CD4-positive, alpha-beta T cell treated with Interleukin-4 for 1 hour (primary cell): ENCODE results near the gene NDUFB2.
"Not testable (repeated sequence)": the region's sequence is repeated elsewhere in the genome, so short reads cannot be mapped to it uniquely, and the experiment has no call there.

Source experiments
- DNase-seq, 2 donors: peaks; one replicate each; pipeline ENCODE4 v3.0.0-alpha.2; 2020 to 2022

NDUFB2 gene

DNA sequence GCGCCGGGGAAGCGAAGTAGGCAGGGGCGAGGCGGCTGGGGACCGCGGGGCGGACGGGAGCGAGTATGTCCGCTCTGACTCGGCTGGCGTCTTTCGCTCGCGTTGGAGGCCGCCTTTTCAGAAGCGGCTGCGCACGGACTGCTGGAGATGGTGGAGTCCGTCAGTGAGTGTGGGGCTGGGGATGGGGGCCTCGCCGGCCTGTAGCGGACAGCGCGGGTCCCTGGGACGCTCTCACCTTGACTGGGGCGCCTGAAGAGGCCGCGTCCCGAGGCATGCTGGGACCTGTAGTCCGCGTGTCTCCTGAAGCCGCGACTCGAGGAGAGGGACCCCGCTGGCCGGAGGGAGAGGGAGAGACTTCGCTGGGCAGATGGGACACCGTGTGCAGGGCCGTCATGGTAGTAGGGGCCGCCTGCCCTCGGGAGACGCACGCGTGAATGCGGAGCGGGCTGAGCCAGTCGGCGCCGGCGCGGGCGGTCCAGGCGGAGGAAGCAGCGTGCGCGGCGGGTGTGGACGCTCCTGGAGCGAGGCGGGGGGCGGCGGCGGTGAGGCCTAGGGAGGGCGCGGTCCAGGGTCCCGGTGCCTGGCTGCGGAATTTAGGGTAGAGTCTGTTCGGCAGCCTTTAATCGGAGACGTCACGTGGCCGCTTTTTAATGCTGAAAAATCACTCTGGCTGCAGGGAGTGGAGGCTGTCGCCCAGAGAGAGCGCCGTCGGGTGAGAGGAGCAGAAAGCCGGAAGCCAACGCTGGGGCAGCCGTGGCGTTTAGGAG is at the start of gene NDUFB2:
TSS of gene NDUFB2 (plus strand) at position 29 of the 767 bp plus-strand sequence. CDS start at position 66, 37 bp downstream.
- DNase-seq: peak; percentile 67 to 71

DNA sequence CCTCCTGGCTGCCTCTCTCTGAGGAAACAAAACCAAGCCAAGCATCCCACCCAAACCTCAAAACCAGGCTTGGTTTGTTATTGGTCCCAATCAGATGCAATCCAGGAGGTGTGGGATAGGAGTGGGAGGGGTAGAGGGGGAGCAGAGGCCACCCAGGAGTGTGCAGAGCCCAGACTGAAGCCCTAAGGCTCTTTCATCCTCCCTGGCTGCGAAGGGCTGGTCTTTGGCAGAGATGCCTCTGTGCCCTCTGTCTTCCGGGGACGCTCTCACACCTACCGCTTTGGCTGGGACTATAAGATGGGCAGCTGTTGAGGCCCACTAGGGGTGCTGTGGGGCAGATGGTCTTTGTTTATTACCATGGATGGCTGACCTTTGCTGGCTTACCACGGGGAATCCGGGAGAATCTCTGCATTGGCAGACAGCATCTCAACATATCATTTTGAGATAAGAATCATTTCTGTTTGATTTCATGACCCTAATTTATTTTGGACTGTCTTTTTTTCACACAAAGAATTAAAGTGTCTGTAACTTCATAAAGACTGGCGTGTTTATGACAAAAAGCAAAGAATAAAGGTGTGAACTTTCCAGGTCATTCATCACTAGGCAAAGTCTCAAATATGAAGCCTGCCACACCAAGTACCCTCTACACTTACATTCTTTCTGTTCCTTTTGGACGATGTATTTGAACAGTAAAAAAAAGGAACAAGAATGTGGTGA is 49.4 kb upstream of the NDUFB2 start:
- DNase-seq: peak; percentile 40 to 56

DNA sequence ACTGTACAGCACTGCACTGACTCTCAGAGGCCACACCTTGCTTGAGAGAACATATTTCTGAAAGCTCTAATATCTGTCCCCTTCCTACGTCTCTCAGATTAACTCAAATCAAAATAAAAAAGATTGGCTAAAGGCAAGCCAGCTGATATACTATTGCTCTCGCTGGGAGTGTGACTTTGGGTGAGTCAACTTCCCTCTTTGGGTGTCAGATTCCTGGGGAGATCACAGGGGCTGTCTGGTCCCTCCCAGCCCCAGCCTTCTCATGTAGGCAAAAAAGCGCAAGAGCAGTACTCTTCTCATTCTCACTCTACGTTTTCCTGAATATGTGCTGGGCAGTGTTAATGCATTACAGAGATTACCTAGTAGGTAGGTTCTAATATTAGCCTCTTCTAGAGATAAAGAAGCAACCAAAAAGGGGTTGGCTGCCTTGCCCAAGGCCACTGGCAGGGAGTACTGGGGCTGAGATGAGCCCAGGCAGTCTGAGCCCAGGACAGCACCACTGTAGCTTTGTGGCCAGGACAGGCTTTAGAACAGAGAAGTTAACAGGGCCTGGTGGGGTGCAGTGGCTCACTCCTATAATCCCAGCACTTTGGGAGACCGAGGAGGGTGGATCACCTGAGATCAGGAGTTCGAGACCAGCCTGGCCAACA is 46.8 kb upstream of the NDUFB2 start:
- DNase-seq: no peak

DNA sequence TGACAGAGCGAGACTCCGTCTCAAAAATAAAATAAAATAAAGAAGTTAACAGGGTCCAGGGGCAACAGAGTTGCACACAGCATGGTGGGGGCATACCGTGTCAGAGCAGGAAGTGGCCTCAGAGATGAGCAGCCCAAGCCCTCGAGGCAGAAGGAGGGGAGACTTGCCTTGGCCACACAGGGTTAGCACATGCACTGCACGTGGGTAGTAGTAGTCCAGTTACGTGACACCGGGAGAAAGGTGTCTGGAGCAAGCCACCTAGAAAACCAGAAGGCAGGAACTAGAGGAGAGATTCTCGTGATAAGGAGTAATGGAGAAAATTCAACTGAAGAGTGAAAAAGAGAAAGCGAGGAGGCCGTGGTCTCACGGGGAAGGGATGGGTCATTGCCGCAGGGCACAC is 46.1 kb upstream of the NDUFB2 start:
- DNase-seq: no peak

DNA sequence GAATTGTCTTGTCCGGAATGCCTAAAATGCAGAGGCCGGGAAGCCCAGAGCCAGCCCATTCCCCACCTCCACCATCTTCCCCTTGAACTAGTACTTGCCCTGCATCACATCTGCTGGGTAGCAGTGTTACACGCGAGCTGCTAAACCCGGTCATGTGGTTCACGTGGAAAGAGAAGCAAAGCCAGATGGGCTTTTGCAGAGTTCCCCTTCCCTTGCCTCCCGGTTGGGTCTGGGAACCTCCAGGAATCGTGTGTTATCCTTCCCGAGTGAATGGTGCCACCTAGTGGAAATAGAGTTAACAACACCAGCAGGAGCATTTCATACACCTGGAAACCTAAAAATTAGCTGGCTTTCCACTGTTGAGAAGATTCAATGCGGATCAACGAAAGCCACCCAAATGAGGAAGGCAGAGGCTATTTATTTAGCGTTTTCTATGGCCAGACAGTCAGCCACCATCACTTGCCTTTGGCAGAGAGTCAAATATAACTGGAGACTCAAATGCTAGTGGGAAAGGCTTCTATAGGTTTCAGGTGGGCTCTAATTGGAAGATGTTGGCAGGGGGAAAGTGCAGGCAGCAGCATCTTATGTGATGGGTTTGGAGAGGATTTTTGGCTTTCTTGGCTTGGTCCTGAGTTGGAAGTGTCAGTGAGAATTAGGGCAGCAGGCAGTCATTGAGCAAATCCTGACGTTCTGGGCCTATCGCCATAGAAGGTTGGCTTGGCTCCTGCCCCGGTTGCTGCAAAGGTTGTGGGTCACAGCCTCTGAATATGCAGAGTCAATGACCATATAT is 43.0 kb upstream of the NDUFB2 start:
- DNase-seq: peak; percentile 37 to 59

DNA sequence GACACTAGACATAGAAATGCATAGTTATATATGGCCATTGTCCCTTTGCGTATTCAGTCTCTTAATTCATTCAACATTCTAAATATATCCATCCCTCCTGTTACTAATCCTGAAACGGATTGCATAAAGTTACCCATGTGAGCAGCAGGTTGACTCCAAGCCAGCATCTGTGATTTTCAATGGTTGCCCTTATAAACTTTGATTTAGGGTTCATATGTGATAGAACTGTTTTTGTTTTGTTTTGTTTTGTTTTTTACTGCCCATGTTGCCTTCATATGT is 42.5 kb upstream of the NDUFB2 start:
- DNase-seq: no peak

DNA sequence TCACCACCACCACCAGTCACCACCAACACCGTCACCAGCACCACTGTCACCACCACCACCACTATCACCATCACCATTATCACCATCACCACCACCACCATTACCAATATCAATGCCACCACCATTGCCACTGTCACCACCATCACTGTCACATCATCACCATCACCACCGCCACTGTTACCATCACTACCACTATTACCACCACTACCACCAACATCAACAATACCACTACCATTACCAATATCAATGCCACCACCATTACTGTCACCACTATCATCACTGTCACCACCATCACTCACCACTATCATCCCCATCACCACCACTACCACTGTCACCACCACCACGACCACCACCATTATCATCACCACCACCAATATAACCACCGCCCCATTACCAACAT is 41.8 kb upstream of the NDUFB2 start:
- no peak for DNase-seq

DNA sequence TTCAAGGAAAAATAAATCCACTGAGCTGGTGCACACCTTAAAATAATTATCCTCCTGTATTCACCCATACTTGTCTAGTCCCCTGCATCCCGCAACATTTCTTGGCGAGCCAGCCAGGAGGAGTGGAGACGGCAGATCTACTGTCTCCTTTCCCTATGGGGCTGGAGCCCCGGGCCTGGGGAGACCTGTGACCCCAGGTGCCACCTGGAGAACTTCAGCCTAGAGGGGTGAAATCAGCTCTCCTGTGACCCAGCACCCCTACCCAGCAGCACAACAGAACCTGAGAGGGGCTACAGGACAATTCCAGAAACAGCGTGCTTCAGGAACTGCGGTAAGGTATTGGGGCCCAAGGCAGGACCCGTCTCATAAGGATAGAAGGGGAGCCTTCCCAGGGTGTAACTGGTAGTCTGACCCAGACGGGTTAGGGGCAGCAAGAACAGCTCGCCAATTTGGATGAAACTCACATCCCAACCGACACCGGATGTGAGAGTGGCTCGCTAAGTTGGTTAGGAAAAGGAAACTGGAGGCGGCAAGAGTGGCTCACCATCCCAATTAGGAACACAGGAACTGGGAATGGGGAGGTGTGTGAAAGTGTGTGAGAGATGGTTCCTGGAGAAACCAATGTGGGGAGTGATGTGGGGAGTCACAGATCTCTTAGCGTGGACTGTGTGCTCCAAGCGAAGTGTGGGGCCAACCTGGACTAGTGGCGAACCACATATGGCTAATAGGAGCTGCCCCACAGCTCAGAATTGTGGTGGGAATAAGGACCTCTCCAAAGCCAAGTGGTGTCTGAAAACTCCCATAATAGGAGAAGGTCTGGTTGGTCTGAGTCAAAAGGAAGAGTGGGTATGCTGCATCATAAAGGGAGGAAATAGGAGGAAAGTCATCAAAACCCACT is 40.7 kb upstream of the NDUFB2 start:
- DNase-seq: no peak

DNA sequence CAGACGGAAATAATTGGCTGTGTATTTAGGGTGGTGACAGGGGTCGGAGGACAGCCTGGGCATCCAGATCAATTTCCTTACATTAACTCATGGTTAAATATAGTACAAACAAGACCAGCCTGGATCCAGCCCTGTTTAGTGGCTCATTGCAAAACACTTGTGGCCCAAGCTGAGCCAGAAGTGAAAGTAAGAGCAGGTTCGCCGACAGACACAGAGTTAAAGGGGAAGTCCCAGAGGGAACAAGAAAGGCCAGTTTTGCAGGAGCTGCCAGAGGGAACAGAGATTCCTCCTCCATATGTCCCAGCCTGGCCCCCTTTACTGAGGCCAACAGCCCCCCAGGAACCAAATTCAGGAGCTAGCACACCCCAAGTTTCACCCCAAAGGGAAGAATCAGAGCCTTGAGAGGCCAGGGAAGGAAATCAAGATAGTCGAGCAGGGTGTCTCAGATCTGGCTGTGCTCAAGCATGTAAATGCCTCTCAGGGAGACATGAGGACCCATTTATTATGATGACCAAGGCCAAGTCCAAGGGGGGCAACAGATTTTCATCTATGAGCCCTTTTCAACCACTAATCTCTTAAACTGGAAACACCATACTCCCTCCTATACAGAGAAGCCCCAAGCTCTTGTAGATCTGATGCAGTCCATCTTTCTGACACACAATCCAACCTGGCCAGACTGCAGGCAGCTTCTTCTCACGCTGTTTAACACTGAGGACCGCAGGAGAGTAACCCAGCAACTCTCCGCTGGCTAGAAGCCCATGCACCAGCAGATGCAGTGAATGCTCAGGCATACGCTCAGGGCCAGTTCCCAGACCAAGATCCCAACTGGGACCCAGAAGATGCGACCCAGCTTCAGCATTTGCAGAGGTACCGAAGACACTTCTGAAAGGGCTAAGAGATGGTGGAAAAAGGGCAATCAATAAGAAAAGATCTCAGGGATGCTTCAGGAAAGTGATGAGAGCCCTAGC is 39.7 kb upstream of the NDUFB2 start:
- peak in 1 of 2 donors; percentile 65 for DNase-seq

DNA sequence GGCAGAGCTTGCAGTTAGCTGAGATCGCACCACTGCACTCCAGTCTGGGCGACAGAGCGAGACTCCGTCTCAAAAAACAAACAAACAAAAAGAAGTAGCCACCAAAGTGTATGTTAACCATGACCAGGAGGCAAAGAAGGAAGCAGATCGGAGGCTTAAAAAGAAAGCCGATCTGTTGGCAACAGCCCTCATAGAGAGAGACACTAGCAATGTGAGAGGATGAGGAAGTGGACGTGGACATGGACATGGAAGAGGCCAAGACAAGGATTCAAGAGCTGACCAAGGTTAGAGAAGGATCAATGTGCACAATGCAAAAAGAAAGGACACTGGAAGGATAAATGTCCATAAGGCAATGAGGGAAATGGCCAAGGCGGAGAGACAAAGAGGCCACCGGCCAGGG is 38.6 kb upstream of the NDUFB2 start:
- no peak for DNase-seq

DNA sequence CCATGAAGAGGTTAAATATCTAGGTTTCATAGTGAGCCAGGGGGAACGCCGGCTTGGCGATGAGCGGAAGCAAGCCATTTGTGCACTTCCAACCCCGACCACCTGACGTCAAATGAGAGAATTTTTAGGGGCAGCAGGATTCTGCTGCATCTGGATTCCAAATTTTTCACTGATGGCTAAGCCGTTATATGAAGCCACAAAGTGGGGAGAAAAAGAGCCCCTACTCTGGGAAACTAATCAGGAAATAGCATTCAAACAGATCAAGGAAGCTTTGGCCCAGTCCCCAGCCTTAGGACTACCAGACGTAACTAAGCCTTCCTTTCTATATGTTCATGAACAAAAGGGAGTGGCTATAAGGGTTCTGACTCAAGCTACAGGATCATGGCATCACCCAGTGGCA is 36.7 kb upstream of the NDUFB2 start:
- DNase-seq: no peak

DNA sequence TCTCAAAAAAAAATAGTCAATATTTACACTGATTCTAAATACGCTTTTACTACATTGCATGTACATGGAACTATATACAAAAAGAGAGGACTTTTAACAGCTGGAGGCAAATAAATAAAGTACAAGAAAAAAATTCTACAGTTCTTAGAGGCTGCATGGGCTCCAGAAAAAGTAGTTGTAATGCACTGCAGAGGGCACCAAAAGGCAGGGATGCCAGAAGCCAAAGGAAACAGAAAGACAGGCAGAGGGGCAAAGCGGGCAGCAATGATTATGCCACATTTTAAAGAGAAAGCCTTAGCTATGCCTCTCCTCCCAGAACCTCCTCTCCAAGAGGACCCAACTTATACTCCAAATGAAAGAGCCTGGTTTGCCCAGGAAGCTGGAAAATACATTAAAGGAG is 35.4 kb upstream of the NDUFB2 start:
- no peak for DNase-seq

DNA sequence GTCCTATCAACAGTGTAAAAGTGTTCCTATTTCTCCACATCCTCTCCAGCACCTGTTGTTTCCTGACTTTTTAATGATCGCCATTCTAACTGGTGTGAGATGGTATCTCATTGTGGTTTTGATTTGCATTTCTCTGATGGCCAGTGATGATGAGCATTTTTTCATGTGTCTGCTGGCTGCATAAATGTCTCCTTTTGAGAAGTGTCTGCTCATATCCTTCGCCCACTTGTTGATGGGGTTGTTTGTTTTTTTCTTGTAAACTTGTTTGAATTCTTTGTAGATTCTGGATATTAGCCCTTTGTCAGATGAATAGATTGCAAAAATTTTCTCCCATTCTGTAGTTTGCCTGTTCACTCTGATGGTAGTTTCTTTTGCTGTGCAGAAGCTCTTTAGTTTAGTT is 33.6 kb upstream of the NDUFB2 start:
- not testable (repeated sequence) for DNase-seq

DNA sequence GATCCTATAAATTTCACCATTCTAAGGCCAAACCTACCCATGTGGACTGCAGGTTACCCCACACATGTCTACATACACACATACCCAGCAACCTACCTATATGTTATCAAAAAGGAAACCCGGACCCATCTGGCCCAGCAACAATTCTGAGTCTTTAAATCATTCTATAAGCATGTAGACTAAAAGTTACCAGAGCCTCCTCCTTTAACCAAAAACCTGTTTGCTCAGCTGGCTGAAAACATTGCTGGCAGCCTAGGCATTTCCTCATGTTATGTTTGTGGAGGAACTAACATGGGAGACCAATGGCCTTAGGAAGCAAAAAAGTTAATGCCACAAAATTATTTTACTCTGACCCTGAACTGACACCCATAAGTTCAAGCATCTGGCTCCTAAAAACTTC is 29.0 kb upstream of the NDUFB2 start:
- no peak for DNase-seq

DNA sequence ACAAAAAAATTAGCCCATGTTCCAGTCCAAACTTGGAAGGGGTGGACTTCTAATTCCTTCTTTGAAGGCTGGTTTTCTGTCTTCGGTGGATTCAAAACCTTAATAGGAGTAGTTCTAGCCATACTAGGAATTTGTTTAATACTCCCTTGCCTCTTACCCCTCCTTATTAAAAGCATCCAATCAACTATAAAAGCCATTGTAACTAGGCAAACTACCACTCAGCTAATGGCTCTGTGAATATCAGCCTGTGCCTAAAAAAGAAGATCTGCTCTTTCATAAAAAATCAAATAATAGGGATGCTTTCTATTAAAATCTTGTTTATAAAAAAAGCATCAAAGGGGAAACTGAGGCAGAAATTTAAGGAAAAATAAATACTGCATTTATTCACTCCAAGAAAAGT is 27.9 kb upstream of the NDUFB2 start:
- no peak for DNase-seq

DNA sequence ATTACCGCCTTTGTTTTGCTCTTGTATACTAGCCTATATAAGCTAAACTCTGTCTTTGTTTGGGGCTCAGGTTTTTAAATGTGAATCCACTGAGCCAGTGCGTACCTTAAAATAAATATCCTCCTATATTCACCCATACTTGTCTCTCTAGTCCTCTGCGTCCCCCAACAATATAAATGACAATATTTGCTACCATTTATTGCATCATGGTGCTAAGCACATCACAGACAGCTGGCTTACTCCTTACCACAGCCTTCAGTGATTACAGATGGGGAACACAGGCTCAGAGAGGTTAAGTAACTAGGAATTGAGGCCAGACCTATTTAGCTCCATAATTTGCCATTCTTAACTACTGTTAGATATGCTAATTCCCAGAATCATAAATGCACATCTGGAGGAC is 27.2 kb upstream of the NDUFB2 start:
- no peak for DNase-seq

DNA sequence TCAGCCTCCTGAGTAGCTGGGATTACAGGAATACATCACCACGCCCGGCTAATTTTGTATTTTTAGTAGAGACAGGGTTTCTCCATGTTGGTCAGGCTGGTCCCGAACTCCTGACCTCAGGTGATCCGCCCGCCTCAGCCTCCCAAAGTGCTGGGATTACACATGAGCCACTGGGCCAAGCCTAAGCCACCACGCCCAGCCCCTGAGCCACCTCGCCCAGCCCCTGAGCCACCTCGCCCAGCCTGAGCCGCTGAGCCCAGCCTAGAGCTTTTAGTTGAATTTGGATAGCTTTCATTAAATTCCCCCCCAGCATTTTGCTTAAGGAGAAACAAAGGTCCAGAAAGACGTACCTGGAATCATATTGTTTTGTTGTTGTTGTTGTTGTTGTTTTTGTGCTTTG is 26.6 kb upstream of the NDUFB2 start:
- DNase-seq: not testable (repeated sequence)

DNA sequence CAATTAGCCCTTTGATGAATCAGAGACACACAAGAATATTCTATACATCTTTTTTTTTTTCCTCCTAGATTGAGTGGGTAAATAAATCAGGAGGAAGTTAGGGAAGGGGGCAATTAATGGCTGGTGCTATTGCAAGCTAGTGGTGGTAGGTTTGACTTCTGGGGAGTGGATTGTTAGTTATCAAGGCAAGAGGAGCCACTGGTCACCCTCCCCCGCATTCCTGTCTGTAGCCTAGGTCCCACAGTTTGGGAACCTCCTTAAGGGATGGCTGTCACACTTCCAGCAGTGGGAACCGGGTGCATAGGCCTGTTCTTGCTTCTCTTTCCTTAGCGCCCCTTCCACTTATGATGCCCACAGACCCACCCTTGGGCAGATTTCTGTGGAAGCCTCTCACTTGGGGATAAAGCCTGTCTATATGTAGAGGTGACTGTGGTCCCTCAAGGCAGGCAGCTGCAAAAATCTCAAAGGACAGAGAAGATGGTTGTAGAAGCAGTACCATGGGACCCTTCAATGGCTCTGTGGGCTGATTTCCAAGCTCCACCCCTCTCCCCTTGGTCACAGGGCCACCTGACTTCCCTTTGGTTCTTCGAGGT is 26.1 kb upstream of the NDUFB2 start:
- no peak for DNase-seq

DNA sequence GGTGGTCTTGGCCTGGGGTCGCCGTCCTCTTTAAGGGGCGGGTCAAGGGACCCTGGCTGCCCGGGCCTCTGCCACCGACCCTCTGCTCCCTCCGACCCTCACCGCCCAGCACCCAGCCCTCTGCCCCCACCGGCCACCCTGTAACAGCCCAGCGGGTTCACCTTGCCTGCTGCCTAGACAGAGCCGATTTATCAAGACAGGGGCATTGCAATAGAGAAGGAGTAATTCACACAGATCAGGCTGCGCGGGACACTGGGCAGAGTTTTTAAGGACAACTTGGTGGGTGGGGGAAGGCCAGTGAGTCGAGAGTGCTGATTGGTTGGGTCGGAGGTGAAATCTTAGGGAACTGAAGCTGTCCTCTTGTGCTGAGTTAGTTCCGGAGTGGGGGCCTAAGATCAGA is 24.5 kb upstream of the NDUFB2 start:
- DNase-seq: no peak

DNA sequence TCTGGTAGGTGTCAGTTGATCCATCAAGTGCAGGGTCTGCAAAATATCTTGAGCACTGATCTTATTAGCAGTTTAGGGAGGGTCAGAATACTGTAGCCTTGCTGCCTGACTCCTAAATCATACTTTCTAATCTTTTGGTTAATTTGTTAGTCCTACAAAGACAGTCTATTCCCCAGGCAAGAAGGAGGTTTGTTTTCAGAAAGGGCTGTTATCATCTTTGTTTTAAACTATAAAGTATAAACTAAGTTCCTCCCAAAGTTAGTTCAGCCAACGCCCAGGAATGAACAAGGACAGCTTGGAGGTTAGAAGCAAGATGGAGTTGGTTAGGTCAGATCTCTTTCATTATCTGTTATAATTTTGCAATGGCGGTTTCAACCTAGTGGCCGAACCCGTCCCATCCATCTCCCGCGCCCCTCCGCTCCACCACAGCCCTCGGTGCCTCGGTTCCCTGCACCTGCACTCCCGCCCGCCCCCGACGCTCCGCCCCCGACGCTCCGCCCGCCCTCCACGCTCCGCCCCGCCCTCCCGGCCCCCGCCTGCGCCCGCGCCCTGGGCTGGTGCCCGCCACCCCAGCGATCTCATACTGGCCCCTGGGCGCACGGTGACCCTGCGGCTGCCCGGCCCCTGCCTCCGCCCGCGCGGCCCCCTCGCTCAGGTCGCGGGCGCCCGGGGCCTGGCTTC is 24.0 kb upstream of the NDUFB2 start, which contains the start of gene ADCK2:
TSS of gene ADCK2 (plus strand) at position 564 of the 681 bp plus-strand sequence. CDS start 386 bp downstream, outside the sequence.
- peak; percentile 49 to 68 for DNase-seq
